Thyroid gland (tissue), 4 donors: ENCODE data around the gene MARCHF9.

ENCODE experiments used
- POLR2A ChIP-seq, 2 donors: fragments of 450-650 bp; IDR thresholded peaks; one replicate each; pipeline ENCODE4 v1.6.1; 2017; ENCODE audit warnings: antibody characterized with exemption in 2 of 2, mild to moderate bottlenecking in 2 of 2, moderate library complexity in 1 of 2
- TF ChIP-seq, protein P1 (sequence below), 6 experiments: fragments of 200-600 bp in 3 of 6; fragments of 450-650 bp in 3 of 6; sonication (generic) in 3 of 6; IDR thresholded peaks; one replicate each; pipeline ENCODE4 v1.5.1; 2016 to 2019; ENCODE audit warnings: antibody characterized with exemption in 6 of 6, mild to moderate bottlenecking in 2 of 6, inconsistent platforms in 1 of 6, moderate library complexity in 1 of 6

DNA sequence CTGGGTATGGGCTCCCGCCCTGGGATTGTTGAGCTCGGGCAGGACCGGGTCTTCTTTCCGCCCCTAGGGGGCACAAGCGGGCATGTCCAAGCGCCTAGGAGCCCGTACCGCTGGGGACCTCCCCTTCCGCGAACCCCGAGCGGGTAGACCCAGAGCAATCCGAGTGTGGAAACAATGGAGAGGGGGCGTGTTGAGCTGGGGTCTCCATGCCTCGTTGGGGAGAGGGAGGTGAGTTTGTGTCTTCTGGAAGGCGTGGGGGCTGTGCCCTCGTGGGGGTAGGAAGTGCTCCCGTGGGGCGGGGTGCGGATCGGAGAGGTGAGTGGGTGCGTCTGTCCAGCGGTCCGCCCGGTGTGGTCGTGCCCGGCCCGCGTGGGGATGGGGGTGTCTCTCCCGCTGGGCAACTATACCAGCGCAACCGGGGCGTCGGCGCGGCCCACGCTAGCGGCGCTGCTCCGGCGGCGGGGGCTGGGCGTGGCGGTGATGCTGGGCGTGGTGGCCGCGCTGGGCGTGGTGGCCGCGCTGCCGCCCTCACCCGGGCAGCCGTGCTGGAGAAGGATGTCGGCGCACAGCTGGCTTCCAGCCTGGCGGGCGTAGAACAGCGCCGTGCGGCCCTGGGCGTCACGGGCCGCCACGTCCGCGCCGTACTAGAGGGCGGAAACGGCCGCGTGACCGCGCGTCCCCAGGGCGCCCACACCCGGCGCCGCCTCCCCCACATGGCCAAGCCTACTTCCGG is 28.6 kb upstream of the MARCHF9 start:
- TF ChIP-seq, protein P1, sequence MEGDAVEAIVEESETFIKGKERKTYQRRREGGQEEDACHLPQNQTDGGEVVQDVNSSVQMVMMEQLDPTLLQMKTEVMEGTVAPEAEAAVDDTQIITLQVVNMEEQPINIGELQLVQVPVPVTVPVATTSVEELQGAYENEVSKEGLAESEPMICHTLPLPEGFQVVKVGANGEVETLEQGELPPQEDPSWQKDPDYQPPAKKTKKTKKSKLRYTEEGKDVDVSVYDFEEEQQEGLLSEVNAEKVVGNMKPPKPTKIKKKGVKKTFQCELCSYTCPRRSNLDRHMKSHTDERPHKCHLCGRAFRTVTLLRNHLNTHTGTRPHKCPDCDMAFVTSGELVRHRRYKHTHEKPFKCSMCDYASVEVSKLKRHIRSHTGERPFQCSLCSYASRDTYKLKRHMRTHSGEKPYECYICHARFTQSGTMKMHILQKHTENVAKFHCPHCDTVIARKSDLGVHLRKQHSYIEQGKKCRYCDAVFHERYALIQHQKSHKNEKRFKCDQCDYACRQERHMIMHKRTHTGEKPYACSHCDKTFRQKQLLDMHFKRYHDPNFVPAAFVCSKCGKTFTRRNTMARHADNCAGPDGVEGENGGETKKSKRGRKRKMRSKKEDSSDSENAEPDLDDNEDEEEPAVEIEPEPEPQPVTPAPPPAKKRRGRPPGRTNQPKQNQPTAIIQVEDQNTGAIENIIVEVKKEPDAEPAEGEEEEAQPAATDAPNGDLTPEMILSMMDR (IDR thresholded peaks at IDR 0.05), result peak in 4 of 6 experiments; percentile 16 to 57 (median 32)
- TF ChIP-seq POLR2A (IDR thresholded peaks at IDR 0.05), result no peak
